Measurements from ENCODE around the gene ATG10.

- TF ChIP-seq POLR2A (IDR thresholded peaks at IDR 0.05) (no peak), CTCF (IDR thresholded peaks at IDR 0.05) (no peak)
Measured at GRCh38 chr5:81942746-81943145, 29.1 kb upstream of the ATG10 start.

Measured in suprapubic skin (tissue), 3 donors.